Right renal pelvis (tissue), 4 donors: Measurements from ENCODE around the gene PZP. TPM values are rescaled to one million over a fixed set of nuclear protein-coding genes. Genes with fewer than 3 reads are reported as not detected.

Experiments
- DNase-seq, 4 donors: peaks; one replicate each; pipeline ENCODE4 v3.0.0-alpha.2; 2013; ENCODE audit warnings: low read depth in 4 of 4, low spot score in 3 of 4, missing footprints in 1 of 4
- polyA plus RNA-seq, 4 donors: library from polyadenylated mRNA; unstranded; fragments of 120-200 nt; gene quantifications; one replicate each; pipeline ENCODE4 v1.2.1, GENCODE V29; 2013; ENCODE audit not compliant: insufficient read length in 4 of 4

PZP gene
- polyA plus RNA-seq, 4 donors = 0.15 to 0.46 (median 0.38) TPM

GRCh38 chr12:9106610-9107541 is 101.3 kb downstream of the PZP start:
- no peak for DNase-seq

GRCh38 chr12:9106067-9106466 is 102.1 kb downstream of the PZP start:
- DNase-seq = no peak

- DNase-seq = no peak
Observed at GRCh38 chr12:9104767-9105423, 103.3 kb downstream of the PZP start.

DNA sequence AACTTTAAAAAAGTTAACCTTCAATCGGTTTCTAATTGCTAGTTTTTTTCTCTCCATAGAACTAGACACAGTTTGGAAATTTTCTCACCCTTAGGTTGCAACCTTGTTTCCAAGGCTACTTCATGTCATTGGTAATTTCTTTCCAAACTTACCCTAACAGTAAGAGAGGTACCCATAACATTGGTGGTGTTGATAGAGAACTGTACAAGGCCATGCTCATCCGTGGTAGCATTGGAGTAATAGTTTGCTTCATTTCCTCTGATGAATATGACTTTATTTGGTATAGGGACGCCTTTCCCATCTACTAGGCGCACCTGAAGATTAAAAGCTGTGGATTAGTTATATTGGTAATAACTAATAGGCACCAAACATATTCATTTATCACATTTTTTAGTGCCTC is 104.1 kb downstream of the PZP start:
- DNase-seq = no peak

GRCh38 chr12:9103050-9103849 is 104.9 kb downstream of the PZP start:
- DNase-seq = no peak

GRCh38 chr12:9101018-9101687 is 107.0 kb downstream of the PZP start:
- no peak for DNase-seq

DNA sequence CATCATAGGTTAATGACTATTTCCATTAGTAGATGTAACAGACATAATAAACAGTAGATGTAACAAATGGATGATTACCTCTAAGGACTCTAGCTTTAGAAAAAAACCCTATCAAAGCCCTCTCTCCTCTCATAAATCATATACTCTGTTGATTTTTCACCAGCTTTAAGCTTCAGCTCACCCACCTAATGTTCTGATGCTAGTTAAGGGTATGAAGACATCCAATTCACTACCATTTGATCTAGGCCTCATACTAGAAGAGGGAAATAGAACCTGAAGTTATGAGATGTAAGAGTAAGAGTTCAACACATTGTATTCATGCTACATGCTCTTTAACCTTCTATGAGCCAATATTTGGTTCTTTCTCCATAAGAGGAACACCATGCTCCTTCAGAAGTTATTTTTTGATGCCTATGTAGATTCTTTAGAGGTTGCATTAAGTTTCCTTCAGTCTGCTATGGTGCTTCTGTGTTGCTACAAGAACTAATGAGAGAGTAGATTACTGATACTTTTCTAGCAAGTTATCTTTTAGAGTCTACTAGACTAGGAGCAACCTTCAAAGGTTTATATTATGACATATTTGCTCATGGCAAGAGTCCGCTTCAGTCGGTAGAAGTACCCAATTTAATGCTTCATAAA is 108.5 kb downstream of the PZP start:
- DNase-seq = no peak

Other genes with a start within 250 kb of the PZP start
- 1 to 10 TPM; 1.5 to 3.3 (median 2.6) TPM for gene KLRG1, start 218.8 kb downstream of the PZP start, polyA plus RNA-seq
- gene A2M, start 92.5 kb downstream of the PZP start, polyA plus RNA-seq = 100 to 1,000 TPM; 210 to 247 (median 246) TPM